Inferior parietal cortex (tissue), 1 donor: ENCODE measurements around the gene MIPOL1.
"Not testable (repeated sequence)": the region's sequence is repeated elsewhere in the genome, so short reads cannot be mapped to it uniquely, and the experiment has no call there.

ENCODE experiments used
- DNase-seq: peaks from one replicate; pipeline ENCODE4 v3.0.0-alpha.2; 2016; ENCODE audit errors: extremely low spot score

The MIPOL1 gene

DNA sequence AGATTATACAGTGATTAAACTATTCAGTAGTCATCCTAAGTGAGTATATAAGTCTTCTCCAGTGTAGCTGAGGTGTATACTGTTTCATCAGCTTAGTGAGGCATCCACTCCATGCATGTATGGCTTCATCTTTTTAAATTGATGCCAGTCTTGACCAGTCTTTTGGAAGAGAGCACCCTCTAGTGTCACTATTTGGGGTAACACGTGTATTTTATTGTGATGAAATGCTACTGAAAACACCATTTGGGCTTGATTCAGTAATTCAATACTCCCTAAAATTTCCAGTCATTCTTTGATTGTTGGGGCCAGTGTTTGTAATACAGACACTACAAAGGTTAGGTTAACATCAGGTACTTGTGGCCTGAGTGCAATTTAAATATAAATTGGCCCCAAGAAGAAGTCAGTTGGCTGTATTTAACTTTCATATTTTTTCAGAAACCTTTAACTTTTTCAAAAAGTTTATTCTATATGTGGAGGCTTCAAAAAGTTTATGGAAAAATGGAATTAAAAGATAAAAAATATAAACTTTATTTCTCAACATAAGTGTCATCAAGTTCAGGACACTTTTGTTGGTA is 35.3 kb downstream of the MIPOL1 start:
- peak; percentile 60 for DNase-seq

DNA sequence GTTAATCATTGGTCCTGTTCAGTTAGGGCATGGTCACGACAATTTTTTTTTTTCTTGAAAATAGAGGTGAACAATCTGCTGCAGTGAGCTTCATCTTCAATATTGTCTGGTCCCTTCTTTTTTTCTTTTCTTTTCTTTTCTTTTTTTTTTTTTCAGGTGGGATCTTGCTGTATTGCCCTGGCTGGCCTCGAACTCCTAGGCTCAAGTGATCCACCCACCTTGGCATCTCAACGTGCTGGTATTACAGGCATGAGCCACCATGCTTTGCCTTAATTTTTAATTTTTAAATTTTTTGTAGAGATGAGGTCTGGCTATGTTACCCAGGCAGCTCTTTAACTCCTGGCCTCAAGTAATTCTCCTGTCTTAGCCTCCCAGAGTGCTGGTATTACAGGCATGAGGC is 36.5 kb downstream of the MIPOL1 start:
- no peak for DNase-seq

DNA sequence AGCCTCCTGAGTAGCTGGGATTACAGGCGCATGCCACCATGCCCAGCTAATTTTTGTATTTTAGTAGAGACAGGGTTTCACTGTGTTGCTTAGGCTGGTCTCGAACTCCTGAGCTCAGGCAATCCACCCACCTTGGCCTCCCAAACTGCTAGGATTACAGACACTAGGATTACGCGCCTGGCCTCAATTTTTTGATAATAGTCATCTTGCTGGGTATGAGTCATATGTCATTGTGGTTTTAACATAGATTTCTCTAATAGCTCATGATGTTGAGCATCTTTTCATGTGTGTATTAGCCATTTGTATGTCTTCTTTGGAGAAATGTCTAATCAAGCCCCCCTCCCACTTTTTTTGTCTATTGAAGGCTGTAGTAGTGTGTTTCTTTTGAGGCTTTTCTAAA is 38.3 kb downstream of the MIPOL1 start:
- DNase-seq = not testable (repeated sequence)

DNA sequence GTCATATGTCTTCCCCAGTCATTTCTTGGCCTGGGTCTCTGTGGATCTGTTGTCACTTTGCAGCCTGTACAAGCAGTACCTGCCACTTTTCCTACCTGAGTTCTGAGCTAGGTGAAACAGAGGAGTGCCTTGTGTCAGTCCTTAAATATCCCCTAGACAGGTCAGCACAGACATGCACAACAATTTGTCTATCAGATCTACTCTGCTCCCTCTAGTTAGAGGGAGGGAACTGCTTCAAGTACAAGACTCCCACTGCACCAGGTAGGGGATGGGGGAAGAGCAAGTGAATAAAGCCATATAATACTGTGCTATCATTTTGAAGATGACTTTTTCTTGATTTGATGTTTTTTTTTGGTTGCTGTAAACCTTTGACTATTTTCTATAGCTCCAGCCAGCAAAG is 39.4 kb downstream of the MIPOL1 start:
- DNase-seq = no peak

DNA sequence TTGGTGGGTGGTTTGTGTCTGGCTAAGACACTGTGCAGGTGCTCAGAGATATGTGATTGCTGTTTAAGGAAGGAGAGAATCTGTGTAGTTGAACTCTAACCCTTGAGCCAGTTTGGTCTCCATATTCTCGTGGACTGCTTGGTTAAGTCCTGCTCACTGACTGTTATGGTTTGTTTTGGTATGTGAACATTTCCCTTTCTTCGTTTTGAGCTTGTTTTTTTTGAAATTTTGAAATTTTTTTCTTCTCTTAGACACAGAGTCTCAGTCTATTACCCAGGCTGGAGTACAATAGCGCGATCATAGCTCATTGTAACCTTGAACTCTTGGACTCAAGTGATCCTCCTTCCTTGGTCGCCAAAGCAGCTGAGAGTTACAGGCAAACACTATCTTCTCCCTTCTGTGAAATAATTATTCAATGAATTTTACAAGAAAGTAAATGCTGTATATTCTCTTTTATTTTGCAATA is 40.0 kb downstream of the MIPOL1 start:
- DNase-seq = no peak

DNA sequence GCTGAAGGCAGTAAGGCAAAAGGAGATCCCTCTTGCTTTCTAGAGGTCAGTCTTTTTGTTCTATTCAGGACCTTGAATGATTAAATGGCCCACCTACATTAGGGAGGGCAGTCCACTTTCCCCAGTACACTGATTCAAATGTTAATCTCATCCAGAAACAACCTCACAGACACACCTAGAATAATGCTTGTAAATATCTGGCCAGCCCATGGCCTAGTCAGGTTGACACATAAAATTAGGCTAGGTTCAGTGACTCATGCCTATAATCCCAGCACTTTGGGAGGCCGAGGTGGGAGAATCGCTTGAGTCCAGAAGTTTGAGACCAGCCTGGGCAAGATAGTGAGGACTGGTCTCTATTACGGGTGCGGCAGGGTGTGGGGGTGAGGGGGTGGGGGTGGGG is 43.5 kb downstream of the MIPOL1 start:
- no peak for DNase-seq

DNA sequence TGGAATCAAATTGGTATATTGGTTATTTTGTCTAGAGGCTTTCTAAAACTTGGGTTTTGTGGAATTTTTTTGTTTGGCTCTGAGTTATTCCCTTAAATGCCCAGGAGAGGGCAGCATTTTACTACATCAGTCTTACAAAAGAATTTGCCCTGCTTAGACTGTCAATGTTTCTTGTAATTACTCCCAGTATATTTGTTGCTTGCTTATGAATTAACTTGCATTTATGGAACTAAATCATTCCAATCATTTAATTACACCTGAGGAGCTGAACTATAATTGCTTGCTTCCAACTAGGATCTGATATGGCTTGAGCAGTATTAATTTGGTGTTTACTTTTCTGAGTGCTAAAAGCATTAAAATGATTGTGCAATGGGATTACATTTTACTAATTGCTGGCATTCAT is 48.7 kb downstream of the MIPOL1 start:
- peak; percentile 74 for DNase-seq

DNA sequence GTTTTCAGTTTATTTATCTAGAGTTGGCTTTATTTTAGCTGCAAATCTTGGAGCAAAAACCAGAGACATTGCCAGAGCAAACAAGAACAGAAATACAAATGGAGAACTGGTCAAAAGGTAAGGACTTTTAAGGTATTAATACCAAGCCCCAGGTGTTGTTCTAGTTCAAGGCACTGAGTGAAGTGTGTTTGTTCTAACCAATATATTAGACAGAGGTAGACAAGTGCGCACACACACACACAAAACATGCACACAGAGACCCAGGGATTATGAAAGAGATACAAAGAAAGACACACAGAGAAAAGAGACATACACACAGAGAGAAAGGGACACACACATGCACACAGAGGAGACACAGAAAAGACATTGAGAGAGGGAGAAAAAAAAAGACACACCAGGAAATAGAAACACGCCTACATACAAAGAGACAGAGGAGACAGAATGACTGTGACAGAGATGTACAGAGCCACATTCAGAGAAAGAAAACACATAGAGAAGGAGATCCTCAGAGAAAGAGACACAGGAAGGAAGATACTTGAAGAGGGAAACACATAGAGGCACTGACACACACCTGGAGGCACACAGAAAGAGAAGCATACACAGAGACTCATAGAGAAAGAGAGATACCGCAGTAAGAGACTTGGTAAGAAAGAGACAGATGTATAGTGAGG is 50.2 kb downstream of the MIPOL1 start:
- DNase-seq = no peak

DNA sequence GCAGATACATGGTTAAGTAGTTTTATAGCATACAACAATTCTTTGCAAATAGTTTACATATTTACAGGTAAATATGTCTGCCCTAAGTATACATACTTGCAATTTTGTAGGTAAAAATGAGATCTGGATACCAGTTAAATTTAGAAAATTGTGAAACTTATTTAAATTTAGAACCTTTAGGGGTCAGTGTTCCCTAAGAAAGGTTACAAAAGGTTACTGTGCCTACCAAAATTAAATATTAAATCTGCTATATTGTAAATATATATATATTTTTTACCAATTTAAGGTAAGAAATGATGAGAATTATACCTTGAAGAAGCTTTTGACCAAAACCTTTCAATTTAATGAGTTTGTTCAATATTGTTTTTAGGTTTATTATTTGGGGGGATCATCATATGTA is 54.0 kb downstream of the MIPOL1 start:
- no peak for DNase-seq

DNA sequence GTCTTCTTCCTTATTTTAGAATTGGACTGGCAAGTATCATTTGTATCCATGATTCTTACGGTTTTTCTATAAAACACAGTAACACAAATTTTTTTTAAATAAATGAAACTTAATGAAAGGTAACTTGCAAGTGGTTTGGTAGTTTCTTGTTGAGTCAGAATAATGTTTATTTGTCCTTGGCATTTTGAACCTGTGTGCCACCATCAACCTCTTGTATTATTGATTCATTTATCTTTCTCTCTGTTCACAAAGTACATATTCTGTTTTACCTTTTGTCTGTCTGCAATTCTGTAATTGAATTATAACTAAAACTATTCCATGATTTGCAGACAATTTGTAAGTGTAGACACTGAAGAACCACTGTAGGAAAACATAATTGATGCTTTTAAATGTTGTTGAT is 54.7 kb downstream of the MIPOL1 start:
- no peak for DNase-seq

DNA sequence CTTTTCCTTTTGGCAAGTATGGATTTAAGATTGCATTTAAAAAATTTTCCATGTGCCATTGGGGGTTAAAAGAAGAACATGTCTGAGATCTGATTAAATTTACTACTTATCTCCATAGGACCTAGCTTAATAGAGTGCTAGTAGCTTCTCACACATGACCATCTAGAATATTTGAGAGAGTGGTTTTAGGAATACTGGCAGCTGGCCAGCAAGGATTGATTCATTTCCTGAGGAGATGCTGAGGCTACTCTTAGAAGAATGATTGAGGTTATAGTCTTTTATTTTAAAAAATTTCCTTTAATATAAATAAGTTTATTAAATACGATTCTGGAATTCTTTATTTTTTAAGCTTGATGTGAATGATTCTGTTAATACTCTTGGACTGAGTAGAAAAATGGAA is 56.2 kb downstream of the MIPOL1 start:
- no peak for DNase-seq

DNA sequence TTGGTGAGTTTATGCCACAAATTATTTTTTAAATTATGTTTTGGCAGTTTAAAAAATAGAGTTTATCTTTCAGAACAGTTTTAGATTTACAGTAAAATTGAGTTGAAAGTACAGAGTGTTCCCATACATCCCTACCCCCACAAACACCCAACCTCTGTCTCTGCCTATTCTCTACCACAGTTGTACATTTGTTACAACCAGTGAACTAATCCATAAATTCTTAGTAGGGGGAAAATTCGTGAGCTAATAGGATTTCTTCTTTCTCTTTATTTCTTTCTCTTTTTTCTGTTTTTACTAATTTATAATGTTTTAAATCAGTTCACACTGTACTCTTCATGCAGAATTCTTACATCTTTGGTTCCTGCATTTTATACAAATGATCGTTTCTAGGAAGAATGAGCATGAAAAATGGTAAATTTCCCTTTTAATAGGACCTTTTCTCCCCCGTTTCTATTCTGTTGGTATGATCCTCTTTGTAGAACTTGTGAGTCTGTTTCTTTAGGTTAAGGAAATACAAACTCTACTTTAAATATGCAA is 56.7 kb downstream of the MIPOL1 start:
- DNase-seq = no peak

DNA sequence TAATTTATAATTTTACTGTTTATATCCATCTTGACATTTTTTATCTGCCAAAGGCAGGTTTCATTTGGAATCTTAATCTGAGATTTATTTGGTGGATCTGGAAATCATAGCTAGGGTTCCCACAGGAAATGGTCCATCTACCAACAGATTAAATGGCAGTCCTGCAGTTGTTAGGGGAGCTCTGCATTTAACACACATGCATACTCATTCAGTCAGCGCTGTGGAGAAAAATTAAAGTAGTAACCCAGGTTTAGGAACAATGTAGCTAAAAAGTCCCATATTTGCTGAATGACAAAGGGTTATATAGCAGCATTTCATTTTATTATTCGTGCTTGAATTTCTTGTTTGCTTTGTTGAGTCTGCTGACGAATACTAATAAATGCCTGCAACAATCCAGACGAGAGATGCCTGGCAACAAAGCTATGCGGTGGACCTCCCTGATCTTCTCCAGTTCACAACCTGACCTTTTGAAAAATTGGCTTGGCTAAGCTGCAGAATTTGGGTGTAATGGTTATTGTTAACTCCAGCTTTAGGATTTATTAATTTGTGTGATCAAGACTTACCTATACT is 59.8 kb downstream of the MIPOL1 start:
- DNase-seq = no peak

DNA sequence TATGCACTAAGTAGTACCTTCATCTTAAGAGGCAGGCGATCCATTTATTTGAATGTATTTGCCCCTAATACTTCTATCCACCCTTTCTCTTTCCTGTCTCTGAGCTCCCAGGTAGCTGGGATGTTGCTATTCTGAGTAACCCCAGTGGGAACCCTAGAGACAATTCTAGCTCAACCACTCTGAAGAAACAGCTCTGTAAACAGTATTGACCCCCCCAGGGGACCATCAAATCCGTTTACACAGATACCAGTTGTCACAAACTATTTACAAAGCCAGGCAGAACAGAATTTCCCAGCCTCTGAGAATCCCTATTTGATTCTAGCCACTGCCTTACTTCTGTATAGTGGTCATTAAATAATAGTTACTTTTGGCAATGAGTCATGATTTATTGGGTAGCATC is 64.9 kb downstream of the MIPOL1 start:
- no peak for DNase-seq

DNA sequence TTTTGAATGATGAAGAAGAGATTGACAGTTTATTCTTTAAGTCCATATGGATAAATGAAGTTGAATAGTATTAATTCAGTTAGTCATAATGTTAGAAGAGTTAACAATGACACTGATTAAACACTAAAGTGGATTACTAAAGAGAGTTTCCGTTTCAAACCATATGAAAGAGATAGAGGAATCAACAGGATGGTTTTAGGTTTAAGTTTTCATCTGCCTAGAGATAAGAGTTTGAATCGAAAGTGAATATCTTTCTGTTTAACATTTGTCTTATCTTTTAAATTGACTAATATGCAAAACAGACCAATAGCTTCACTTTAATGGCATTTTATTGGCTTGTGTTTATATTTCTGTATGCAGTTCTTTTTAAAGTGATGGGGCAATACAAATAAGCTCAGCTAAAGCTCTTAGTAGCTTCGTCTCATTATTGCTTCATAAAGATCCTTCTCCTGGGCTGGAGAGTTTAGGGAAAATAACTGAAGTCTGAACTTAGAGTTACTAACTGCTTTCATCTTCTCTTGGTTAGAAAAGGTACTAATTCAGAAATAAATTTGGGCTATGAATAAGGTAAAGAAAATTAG is 66.0 kb downstream of the MIPOL1 start:
- no peak for DNase-seq

DNA sequence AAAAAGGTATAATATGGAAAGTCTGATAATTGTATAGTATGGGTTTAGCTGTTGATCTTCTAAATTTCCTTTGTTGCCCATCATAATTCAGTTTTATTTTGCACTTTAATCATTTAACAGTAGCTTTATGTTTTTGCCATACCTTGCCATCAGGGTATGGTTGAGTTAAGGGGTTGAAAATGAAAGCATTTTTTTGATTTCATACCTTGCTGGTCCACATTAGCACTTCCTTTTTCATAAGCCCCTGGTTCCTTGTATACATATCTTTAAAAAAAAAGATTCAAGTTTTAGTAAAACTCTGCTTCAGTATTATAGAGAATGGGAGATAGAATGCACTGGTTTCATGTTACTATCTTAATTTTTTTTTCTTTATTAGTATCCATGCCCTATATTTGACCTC is 71.1 kb downstream of the MIPOL1 start:
- no peak for DNase-seq

DNA sequence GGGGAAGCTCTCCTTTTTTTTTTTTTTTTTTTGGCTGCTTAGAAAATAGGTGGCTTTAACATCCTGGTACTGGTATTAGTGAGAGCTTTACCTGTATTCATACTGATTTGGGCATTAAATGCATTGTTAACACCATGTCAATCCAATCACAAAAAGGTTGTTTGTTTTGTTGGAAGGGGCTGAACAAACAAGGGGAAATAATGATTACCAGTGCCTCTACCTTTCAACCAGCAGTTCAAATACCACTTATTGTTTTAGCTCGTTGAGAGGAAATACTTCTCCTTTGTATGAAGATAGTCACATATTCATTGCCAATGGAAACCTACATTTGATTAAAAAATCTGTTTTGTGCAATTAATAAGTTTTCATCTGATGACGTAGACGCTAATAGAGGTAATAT is 72.9 kb downstream of the MIPOL1 start:
- no peak for DNase-seq

DNA sequence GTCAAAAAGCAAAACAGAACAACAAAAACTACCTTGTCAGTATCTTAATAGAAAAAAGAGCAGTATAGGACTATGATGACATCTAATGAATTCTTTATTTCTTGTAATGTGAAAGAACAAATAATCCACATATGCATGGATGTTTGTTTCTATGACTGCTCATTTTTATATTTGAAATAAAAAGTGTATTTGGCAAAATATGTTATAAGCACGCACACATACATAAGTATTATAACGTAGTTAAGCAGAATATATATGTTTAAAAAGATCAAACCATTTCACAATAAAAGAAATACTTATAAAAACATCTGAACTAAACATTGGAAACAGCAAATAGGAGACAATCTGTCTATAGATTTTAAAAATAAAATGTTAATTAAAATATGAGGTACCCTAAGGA is 74.8 kb downstream of the MIPOL1 start:
- DNase-seq = no peak

DNA sequence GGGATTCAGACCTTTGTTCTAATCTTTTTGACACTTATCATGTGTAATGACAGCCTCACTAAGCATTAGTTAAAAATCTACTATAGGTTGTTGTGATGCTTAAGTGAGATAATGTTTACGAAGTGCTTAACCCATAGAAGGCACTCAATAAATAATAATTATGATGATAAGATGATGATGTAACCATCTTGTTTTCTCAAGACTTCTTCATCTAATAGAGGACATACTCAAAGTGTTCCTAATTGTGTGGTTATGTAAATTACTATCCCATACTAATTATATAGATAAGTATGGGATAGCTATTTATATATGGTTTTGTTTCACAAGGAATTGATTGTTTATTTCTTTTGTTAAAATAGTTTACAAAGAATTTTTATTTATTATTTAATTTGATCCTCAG is 76.9 kb downstream of the MIPOL1 start:
- DNase-seq = no peak

DNA sequence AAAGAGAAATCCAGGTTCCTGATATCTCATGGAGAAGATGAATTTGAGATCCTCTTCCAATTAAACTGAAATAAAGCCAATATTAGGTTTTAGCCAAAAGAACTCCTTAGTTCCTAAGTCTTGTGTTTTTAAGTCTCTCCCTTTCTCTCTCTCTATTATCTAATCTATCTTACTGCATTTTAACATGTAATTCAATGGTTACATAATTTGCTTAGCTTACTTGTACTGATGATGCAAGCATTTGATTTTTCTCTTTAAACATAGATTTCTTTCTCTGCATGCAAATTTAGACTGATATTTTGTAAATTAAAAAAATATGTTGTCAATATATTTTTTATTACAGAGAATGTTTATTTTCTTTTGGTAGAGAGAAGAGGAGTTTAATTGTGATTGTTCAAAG is 78.2 kb downstream of the MIPOL1 start:
- DNase-seq = no peak

DNA sequence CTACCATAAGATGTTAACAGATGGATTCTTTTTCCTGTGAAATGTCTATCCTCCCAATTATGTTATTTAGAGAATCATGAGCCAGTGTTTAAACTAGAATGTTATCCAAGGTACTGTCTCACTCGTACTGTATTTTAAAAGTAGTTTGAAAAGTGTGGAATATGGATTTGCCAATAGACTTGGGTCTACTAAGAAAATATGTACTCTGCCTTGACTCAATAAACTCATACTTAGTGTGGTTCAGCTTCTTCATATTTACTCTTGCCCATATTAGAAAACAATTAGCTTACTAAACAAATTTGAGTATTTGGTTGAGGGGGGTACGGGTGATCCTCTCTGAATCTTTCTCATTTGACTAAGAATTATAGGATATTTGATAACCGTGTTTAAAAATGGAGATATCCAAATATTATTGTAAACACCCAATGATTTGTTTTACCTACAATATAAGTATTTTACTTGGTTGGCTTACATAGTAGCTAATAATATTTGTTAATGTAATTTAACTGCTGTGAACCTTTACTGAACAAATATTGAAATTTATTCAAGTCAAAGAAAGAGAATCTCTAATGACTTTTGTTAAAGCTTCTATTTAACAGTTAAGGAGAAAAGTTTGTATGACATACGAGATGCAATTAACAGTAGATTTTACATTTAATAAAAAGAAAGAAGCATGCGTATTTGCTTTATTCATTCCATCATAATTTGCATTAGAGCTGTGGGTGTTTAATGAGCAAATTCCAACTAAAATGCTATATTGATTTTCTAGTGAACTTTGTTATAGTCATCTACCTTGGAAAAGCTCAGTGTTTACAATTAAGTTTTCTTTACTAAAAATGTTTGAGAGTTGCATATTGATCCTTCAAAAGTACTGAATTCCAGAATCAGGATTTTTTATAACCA is 81.2 kb downstream of the MIPOL1 start:
- no peak for DNase-seq

DNA sequence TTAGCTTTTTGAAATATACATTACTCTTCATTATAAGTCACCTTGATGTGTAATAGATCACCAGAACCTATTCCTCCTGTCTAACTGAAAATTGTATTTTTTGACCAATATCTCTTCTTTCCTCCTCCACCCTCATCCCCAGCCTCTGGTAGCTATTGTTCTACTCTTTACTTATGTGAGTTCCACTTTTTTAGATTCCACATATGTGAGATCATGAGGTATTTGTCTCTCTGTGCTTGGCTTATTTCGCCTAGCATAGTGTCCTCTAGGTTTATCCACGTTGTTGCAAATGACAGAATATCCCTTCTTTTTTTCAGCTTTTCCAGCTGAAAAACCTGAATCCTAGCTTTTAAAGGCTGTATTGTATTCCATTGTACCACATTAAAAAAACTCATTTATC is 82.1 kb downstream of the MIPOL1 start:
- DNase-seq = no peak
